Measurements from ENCODE around the gene COL4A2.
"Not testable (repeated sequence)": the region's sequence is repeated elsewhere in the genome, so short reads cannot be mapped to it uniquely, and the experiment has no call there.

The COL4A2 gene

DNA sequence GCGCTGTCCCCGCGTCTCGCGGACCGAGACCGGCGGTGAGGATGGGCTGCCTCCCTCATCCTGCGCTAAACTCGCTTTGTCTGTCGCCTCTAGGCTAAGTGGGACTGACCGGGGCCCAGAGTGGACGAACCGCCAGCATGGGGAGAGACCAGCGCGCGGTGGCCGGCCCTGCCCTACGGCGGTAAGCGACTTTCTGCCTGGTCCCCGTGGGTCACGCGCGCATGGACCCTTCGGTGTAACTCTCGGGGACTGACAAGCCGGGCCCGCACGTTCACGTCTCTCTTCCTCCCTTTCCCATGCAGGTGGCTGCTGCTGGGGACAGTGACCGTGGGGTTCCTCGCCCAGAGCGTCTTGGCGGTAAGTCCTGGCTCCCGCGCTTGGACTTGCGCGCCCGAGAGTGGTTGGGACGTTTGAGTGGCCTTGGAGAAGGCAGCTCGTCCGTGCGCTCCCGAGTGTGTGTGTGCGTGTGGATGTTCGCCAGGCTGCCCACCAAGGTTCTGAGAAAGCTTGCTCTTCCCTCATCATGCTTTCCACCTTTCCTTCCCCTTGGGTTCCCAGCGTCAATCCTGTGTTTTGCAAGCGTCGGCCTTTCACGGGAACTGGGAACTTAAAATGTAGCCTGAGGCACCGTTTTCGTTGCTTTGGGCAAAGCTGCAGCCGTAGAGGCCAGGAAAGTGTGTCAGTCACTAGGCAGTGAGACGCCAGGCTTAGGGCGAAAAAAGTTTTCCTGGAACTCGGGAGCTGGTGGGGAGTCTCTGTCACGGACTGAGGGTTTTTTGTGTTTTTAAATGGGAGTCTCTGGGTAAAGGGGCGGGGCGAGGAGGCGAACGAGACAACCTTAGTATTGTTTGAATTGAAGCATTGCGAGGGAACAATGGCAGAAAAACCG, 927 bp downstream of the COL4A2 start:
- DNase-seq (ENCODE audit: low spot score): no peak

DNA sequence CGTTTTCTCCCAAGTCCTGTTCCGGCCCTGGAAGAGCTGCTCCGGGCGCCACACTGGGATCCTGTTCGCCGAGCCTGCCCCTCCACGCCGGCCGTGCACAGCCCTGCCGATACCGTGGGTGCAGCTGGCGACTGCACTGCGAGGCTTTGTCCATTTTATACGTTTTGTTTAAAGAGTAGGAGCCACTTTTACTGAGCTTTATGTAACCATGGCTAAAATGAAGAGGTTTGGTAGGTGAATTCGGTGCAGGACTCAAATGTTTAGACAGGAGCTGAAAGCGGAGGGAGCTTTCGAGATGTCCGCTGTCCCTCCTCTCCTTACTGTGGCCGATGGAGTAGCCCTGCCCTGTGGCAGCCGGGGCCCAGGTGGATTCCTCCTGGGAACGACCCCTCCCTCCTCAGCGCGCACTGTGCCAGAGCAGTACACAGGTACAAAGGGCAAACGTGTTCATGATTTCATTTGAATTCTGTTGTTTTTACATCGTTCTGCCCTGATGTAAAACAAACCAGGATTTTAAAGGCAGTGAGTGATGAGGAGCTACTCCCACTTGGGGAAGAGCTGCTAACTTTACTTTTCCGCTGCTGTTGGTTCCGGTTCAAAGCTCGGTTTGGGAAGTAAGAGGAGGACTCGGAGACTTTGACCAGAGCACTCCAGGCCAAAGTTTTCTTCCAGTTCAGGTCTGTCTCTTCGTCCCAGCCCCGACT, 1.7 kb downstream of the COL4A2 start:
- DNase-seq (ENCODE audit: low spot score): no peak

DNA sequence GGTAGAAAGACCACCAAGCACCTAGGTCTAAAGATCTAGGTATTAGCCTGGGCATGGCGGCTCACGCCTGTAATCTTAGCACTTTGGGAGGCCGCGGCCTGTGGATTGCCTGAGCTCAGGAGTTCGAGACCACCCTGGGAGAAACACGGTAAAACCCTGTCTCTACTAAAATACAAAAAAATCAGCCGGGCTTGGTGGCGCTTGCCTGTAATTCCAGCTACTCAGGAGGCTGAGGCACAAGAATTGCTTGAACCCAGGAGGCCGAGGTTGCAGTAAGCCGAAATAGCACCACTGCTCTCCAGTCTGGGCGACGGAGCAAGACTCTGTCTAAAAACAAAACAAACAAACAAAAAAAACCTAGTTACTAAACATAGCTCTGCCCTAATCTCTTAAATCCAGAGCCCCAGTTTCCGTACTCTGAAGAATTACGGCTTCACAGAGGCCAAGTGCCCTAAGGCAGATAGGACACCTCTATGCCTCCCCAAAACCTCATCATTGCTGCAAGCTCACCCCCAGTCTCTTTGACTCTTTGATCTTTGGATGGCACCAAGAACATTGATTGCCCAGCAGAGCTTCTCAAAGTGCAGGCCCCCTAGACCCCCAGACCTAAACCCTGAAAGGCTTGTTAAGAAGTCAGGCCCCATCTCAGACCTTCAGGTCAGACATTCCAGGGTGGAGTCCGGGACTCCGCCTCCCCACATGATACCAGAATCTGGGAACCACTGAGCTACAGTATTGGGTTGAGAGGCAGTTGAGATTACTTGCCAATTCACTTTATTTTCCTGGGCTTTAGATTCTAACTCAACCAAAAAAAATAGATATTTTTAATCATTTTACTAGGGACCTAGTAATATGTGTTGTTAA, 2.8 kb downstream of the COL4A2 start:
- DNase-seq (ENCODE audit: low spot score): no peak

DNA sequence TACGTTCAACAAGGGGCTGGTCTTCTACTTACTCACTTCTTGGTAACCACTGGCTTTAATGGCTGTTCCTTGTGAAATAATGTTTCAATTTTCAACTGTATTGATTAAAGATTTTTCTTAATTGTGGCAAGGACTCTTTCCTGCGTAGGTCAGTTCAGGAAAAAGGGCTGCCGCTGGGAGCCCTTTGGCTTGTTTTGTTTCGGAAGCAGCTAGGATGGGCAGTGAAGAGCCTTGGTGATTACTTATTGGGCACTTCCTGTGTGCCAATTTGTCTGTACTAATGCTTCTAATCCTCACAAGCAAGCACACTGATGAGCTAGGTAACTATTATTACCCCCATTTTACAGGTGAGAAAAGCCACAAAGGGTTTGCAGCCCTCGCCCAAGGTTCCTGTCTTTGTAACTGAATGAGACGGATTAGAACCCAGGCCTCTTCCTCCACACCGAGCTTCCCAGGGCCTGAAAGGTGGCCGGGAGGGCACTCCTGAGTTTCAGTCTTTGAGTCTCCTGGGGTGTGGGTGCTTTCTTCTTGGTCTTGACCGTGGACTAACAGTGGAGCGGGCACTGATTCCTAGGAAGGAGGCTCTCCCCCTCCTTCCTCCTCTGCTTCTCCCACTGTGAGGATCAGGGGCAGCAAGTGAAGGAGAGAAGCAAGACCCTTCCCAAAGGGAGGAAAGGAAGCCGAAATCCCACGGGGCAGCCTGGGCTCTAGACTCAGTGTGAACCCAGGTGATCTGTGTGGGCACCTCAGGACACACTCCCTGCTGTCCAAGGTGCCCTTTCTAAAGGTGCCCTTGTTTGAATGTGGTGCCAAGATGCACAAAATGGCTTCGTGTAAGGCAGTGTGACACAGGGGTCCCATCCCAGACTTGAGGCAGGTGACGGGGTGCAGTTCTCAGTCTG, 3.7 kb downstream of the COL4A2 start:
- DNase-seq (ENCODE audit: low spot score): no peak

DNA sequence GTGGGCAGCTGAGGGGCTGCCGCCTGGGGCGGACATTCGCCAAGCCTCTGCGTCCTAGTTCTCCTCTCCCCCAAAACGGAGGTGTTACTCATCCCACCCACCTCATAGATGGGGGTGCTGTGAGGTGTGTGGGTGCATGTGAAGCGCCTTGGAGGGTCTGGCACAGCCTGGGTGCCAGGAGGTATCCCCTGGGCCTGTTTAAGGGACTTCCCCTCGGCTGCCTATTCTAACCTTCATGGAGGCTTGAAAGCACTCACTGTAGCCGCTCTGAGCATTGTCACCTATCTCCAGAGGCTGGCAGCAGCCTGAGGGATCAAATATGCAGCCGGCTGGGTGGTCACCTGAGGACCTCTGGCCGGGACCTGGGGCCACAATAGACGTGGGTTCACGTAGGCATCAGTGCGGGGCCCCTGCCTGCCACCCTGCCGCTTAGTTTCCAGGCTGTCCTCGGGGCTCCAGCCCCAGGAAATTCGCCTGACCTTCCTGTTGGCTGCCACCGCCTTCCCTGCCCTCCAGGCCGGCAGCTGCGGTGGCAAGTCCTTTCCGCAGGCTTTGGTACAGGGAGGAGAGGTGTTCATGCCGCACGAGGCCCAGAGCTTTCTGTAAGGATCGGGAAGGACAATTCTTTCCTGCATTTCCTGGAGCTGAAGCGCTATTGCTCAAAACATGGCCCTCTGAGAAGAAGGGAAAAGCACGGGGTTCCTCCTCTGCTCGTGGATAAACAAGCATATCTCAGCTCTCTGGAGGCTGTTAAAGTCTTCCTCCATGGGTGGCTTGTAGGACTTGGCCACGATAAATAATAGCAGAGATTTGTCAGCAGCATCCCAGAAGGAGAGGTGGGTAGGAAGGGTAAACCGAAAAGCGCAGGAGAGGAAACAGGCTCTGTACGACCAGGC, 4.6 kb downstream of the COL4A2 start:
- DNase-seq (ENCODE audit: low spot score): no peak

DNA sequence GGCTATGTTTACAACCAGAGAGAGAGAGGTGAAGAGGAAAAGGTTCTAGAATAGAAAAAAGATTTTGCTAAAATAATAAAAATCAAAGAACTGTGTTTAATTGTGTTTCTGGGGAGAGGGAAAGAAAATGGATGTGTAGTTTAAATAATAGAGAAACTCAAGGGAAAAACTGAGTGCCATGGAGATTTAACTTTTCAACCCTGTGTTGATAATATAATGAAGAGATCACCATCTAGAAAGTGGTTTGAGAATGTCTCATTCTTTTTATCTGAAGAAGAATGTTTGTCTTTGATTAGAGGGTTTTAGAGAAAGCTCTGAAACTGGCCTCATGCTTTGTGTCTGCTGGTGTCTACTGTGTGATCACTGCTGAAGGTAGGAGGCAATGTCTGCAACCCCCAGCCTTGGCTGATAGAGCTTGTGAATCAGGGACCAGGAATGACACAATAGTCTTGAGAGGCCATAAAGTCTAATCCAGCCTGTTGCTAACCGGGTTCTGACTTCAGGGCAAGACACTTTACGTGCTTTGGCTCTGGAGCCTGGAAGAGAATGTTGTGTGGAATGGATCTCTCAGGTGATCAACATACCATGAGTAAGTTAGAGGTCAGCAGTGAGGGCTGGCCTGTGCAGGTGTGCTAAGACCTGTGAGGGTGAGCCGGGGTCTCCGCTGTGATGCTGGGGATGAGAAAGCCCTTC, 5.4 kb downstream of the COL4A2 start:
- peak; percentile 4 for DNase-seq (ENCODE audit: low spot score)

DNA sequence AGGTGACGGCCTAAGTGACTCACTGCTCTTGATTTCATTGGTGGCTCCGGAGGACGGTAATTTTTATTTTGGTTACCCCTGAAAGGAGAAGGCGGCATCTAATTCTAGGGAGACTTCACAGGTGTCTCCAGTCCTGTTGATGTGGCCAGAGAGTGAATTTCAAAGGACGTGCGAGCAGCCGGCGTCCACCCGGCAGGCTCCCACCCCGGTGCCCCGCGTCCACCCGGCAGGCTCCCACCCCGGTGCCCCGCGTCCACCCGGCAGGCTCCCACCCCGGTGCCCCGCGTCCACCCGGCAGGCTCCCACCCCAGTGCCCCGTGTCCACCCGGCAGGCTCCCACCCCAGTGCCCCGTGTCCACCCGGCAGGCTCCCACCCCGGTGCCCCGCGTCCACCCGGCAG, 6.2 kb downstream of the COL4A2 start:
- DNase-seq (ENCODE audit: low spot score): not testable (repeated sequence)

DNA sequence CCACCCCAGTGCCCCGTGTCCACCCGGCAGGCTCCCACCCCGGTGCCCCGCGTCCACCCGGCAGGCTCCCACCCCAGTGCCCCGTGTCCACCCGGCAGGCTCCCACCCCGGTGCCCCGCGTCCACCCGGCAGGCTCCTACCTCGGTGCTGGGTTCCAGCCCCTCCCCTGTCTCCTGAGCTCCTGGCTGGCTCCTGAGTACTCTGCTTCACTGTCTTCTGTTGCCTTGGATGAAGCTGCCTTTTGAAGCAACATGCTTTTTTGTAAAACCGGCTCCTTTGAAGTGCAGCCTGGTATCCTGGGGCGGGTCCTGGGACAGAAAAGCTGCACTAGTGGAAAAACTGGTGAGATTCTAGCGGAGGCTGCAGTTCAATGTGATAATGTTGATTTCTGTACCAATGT, 6.6 kb downstream of the COL4A2 start:
- not testable (repeated sequence) for DNase-seq (ENCODE audit: low spot score)

DNA sequence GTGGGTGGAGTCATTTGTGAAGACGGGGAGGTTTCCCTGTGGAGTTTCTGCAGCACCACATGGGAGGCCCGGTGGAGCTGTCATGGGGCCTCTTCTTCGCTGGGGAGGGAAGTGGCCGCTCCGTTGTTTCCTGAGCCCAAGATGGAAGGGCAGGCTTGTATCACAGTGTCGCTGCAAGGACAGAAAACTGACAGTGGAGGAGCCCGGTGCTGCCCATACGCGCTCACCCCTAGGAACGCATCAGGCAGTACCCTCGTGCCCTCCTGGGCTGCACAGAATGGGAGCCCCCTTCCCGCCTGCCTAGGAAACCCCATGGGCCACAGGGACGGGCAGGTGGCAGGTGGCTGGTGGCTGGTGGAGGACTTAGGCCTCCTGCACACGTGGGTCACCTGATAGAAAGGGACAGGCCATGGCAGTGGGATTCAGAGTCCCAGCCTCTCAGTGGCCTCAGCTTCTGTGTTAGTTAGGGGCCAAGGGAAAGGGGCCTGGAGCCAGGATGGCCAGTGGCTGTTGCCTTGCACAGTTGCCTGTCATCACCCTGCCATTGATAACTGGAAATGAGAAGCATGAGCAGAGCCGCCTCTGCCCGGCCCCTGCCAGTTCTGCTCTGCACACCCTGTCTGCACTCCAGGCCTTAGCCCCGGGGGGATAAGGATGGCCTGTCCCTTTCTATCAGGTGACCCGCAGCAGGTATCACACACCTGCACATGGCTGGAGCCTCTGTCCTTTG, 7.6 kb downstream of the COL4A2 start:
- no peak for DNase-seq (ENCODE audit: low spot score)

DNA sequence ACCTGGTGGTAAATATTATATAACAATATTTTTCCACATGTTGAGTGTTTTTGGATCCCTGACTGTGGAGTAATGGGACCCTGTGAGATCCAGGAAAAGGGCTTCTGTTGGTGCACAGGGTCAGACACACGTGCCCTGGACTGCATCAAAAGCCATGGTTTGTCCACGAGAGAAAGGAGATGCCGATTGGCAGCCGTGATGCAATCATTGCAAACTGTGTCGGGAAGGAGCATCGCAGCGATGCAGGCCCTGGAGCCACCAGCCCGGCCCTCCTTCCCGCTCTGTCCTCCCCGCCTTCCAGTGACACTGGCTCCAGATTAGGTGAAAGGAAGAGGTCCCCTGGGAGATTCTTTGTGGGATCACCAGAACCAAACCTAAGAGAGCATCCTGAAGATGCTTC, 9.1 kb downstream of the COL4A2 start:
- no peak for DNase-seq (ENCODE audit: low spot score)

DNA sequence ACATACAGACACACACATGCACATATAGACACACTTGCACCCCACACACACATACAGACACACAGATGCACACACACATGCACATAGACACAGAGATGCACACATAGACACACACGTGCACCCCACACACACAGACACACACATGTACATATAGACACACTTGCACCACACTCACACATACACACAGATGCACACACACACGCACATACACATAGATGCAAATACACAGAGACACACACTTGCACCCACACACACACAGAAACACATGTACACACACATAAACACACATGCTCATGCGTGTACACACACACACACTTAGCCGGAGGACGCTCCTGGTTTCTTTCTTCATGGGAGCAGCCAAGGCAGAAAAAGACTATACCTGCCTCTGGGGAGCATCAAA, 10.0 kb downstream of the COL4A2 start:
- DNase-seq (ENCODE audit: low spot score): no peak

DNA sequence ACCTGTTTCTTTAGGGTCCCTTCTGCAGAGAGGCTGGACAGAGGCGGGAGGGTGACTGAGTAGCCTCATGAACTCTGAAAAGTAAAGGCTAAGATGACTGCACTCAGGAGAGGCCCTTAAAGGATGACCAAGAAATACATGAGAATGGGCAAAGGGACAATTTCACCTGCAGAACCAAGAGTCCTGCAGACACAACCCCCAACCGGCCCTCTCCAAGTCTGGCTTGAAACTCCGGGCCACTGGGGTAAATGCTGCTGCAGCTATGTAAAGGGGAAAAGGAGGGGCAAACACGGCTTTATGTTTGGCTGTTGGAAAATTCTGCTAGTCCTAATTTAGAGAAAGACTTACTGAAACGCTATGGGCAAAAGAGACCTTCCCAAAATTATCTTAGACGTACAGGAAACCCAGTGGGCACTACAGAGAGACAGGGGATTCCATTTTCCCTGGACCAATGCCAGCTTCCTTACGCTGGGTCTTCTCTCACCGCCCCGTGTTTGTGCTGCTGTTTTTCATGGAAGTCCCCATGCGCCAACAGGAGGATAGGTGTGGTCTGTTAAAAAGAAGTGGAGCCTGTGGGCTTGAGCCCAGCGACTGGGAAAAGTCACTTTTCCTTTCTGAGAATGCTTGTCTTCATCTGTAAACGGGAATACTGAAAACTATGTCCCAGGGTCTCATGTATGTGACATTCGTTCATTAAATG, 10.6 kb downstream of the COL4A2 start:
- no peak for DNase-seq (ENCODE audit: low spot score)

DNA sequence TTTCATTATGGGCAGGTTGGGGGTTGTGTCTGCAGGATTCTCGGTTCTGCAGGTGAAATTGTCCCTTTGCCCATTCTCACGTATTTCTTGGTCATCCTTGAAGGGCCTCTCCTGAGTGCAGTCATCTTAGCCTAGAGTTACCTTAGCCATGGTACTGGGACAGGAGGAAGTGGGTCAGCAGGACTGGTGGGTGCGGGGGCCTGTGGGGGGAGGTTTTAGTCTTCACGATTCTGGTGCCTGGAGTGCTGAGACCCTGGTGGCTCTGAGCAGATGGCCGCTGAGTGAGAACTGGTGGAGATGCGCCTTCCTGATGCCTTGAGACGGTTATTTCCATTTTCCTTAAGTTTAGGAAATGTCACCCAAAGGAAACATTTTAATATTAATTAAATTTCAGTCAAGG, 11.8 kb downstream of the COL4A2 start:
- no peak for DNase-seq (ENCODE audit: low spot score)

DNA sequence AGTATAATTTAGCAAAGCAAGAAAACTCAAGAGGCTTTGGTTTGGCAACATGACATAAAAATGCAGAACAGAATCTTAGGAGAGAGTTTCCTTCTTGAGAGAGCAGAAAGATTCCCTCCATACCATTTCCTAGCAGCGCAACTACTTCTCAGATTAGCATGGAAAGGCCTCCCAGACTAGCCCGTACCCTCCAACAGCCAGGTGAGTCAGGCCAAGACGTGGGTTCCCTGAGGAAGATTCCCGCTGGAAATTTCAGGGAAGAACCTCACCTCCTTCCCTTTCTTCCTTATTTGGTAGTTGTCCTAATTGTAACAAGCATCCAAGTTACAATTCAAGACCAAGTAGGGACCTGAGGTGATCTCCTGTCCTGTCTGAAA, 12.3 kb downstream of the COL4A2 start:
- no peak for DNase-seq (ENCODE audit: low spot score)

DNA sequence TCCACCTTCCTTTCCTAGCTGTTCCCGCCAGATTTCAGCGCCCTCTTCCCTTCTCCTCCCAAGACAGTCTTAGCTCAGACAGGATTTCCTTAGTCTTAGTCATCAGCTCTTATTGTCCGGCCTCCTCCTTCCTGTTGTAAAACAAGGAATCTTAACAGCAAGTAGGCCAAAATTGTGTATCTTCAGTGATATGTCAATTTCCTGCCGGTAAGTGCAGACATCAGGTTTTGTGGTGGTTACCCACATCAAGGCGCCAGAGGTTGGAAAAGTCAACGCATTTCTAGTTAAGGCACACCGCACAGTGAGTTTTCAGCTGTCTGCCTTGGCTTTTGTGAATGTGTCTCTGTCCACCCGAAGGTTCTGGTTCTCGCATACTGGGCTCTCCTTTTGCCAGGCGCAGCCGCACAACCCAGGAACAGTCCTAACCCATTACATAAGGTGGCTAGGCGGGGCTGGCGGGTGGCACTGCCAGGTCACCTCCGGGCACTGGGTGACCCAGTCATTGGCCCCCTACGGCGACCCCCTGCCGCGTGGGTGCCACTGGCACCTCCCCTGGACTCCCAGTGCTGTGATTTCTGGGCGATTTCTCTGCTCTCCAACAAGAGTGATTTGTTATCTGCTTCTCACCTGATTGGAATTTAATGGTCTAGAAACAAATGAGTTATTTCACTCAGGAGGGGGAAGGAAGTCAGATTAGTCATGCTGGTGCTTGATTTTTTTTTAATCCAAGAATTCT, 12.9 kb downstream of the COL4A2 start:
- no peak for DNase-seq (ENCODE audit: low spot score)

DNA sequence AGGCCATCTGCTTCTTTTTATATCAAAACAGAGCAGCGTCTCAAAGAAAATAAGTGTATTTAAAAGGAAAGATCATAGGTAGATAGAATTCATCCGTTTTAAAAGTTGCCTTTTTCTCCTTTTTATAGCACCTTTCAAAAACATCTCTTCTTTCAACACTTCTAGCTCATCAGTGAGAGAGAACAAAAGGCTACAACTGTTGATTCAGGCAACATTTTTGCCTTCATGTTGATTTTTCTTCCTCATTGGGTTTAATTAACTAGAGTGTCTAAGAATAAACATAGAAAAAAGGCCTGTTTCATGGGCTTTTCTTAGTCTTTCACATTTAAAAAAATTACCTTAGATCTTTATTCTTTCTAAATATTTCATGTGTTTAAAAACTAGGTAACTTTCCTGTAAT, 13.6 kb downstream of the COL4A2 start:
- DNase-seq (ENCODE audit: low spot score): no peak

DNA sequence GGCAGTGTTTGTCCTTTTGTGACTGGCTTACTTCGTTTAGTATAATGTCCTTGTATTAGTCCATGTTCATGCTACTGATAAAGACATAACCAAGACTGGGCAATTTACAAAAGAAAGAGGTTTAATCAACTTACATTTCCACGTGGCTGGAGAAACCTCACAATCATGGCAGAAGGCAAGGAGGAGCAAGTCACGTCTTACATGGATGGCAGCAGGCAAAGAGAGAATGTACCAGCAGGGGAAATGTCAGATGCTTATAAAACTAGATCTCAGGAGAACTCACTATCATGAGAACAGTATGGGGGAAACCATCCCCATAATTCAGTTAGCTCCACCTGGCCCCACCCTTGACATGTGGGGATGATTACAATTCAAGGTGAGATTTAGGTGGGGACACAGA, 14.5 kb downstream of the COL4A2 start:
- not testable (repeated sequence) for DNase-seq (ENCODE audit: low spot score)

All from NAMALWA (cell line).